ENCODE measurements around the gene ATG16L1.

ATG16L1 gene

GRCh38 chr2:233336541-233336940 lies 85.1 kb downstream of the ATG16L1 start:
- DNase-seq = no peak

DNA sequence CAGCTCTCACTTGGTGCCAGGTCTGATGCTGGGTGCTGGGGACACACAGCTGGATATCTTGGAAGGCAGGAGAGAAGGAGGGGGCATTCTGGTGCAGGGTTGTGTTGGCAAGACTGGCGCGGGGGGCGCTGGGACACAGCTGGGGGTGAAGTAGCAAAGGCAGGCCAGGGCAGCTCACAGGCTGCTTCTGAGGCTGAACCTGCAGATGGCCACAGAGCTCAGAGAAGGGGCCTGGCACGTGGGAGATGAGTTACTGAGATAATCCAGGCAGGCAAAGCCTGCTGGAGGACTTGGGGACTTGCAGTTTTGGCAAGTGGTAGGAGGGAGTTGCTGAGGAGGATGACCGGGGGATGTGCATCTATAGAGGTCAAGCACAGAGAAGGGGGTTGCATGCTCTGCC lies 86.6 kb downstream of the ATG16L1 start:
- no peak for DNase-seq

- DNase-seq = no peak
These were observed 87.4 kb downstream of the ATG16L1 start for GRCh38 chr2:233338812-233339368.

GRCh38 chr2:233339427-233339826 lies 88.0 kb downstream of the ATG16L1 start:
- no peak for DNase-seq

DNA sequence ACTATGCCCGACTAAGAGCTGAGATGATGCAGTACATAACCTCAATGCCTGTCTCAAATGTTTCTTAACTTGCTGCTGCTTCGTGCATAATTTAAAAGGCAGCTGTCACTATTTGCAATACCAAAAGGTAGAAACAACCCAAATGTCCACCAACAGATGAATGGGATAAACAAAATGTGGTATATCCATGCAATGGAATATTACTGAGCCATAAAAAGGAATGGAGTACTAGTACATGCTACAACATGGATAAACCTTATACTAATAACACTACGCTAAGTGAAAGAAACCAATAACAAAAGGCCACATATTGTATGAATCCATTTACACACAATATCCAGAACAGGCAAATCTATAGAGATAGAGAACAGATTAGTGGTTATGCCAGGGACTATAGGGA lies 89.8 kb downstream of the ATG16L1 start:
- no peak for DNase-seq

DNA sequence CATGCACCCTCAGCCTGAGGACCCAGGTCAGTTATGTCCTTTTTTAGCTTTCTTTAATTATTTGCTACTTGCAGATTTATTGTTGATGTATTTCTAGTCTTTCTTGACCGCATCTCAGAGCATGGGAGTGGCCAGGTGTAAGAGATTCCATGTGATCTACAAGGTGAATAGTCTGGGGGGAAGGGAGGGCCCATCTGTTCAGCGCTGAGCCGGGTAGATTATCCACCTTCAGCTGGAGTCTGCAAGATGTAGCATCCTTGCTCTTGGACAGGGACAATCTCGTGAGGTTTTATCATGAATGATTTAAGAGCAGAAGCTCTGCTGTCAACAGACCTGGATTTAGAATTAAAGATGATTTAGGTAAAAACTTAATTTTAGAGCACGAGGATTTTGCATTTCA lies 90.8 kb downstream of the ATG16L1 start:
- DNase-seq = no peak

DNA sequence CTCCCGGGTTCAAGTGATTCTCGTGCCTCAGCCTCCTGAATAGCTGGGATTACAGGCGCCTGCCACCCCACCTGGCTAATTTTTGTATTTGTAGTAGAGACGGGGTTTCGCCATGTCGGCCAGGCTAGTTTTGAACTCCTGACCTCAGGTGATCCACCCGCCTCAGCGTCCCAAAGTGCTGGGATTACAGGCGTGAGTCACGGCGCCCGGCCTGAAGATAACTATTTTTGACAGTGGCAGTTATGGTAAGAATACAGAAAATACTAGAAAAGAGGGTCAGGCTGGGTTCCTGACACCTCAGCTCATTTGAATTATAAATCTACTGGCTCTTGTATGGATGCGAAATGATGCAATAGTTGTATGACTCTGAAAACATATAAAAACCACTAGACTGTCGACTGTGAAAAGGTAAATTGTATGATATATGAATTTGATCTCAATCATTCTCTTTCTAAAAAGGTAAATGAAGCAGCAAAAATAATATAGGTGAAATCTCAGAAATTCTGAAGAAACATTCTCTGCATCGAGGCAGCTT lies 91.8 kb downstream of the ATG16L1 start:
- DNase-seq = no peak

Data from fibroblast of skin of back (primary cell).